Hepatocyte (in vitro differentiated cells): ENCODE measurements around the gene PRKG1. TPM values are rescaled to one million over a fixed set of nuclear protein-coding genes. Genes with fewer than 3 reads are reported as not detected.

ENCODE experiments used
- DNase-seq: peaks from one replicate; pipeline ENCODE4 v3.0.0-alpha.2; 2016; ENCODE audit warnings: low spot score
- H2AFZ ChIP-seq: fragments of 200-600 bp; sonication (generic); 2 replicates; pipeline ENCODE4 v1.6.0; 2016; ENCODE audit warnings: antibody characterized with exemption, mild to moderate bottlenecking
- H3K27ac ChIP-seq: fragments of 200-600 bp; sonication (generic); 2 replicates; pipeline ENCODE4 v1.5.1; 2016; ENCODE audit warnings: mild to moderate bottlenecking
- H3K27me3 ChIP-seq: fragments of 200-600 bp; sonication (generic); 2 replicates; pipeline ENCODE4 v1.6.1; 2016
- H3K36me3 ChIP-seq: fragments of 200-600 bp; sonication (generic); replicated peaks from 2 replicates; pipeline ENCODE4 v1.5.1; 2016; ENCODE audit warnings: low read depth; ENCODE audit not compliant: insufficient read depth
- H3K4me1 ChIP-seq: fragments of 200-600 bp; sonication (generic); 2 replicates; pipeline ENCODE4 v1.5.1; 2016; ENCODE audit warnings: mild to moderate bottlenecking, moderate library complexity; ENCODE audit not compliant: insufficient read depth
- H3K4me2 ChIP-seq: fragments of 200-600 bp; sonication (generic); 2 replicates; pipeline ENCODE4 v1.6.0; 2016
- H3K4me3 ChIP-seq: fragments of 200-600 bp; sonication (generic); 2 replicates; pipeline ENCODE4 v1.5.1; 2016; ENCODE audit warnings: mild to moderate bottlenecking
- H3K79me2 ChIP-seq: fragments of 200-600 bp; sonication (generic); 2 replicates; pipeline ENCODE4 v1.6.0; 2017; ENCODE audit warnings: mild to moderate bottlenecking
- H3K9me2 ChIP-seq: fragments of 200-600 bp; sonication (generic); replicated peaks from 2 replicates; pipeline ENCODE4 v1.6.0; 2017; ENCODE audit warnings: mild to moderate bottlenecking; ENCODE audit not compliant: insufficient read depth
- H3K9me3 ChIP-seq: fragments of 200-600 bp; sonication (generic); 2 replicates; pipeline ENCODE4 v1.5.1; 2016; ENCODE audit warnings: low read depth, mild to moderate bottlenecking
- H4K20me1 ChIP-seq: fragments of 200-600 bp; sonication (generic); 2 replicates; pipeline ENCODE4 v1.6.0; 2016; ENCODE audit warnings: mild to moderate bottlenecking; ENCODE audit not compliant: insufficient read depth, poor library complexity, severe bottlenecking
- CTCF ChIP-seq: fragments of 200-600 bp; sonication (generic); IDR thresholded peaks from 2 replicates; pipeline ENCODE4 v1.5.1; 2016; ENCODE audit warnings: antibody characterized with exemption, mild to moderate bottlenecking; ENCODE audit not compliant: poor library complexity
- EZH2 ChIP-seq: fragments of 200-600 bp; sonication (generic); IDR thresholded peaks from 2 replicates; pipeline ENCODE4 v1.6.1; 2016; ENCODE audit warnings: antibody characterized with exemption, mild to moderate bottlenecking, borderline replicate concordance
- EZH2phosphoT487 ChIP-seq: fragments of 200-600 bp; sonication (generic); IDR thresholded peaks from one replicate; pipeline ENCODE4 v1.6.1; 2018; ENCODE audit warnings: antibody characterized with exemption, mild to moderate bottlenecking, low read depth, moderate library complexity; ENCODE audit not compliant: unreplicated experiment, severe bottlenecking
- WGBS: methylation state at CpG from one replicate; pipeline ENCODE4 v1.1.6; 2016; ENCODE audit warnings: low lambda C conversion rate; ENCODE audit errors: missing lambda C conversion rate; 5-methylcytosine and 5-hydroxymethylcytosine counted together
- polyA plus RNA-seq: library from polyadenylated mRNA; unstranded; fragments of >200 nt; fragmentation: Nextera tagmentation; extraction: Ambion mirVana; gene quantifications from 2 replicates; pipeline ENCODE4 v1.2.1, GENCODE V29; 2016
- total RNA-seq: library from RNA; depleted of rRNA; stranded (reverse); fragments of >200 nt; gene quantifications from 2 replicates; pipeline ENCODE4 v1.2.3, GENCODE V29; 2014

The PRKG1 gene
- total and polyA plus RNA-seq, 2 experiments from 2014 or later = 4.0 to 8.1 TPM

- TF ChIP-seq EZH2phosphoT487 (no peak), CTCF (no peak), EZH2 (no peak)
- Histone ChIP-seq H3K9me2 (no peaks in the 10 kb centered on the region), H3K4me2 (no peak overlapping the region), H3K4me1 (no peaks in the 10 kb centered on the region), H2AFZ (no peak overlapping the region), H3K27me3 (no peaks in the 10 kb centered on the region), H3K79me2 (no peaks in the 10 kb centered on the region), H3K36me3 (no peaks in the 10 kb centered on the region), H4K20me1 (no peaks in the 10 kb centered on the region), H3K9me3 (no peaks in the 10 kb centered on the region), H3K4me3 (no peak overlapping the region), H3K27ac (no peak overlapping the region)
- 76% methylated on average over 2 of the region's 2 CpGs for WGBS
- DNase-seq = no peak
Measured at GRCh38 chr10:51770709-51771108, 696.4 kb downstream of the PRKG1 start.

GRCh38 chr10:51772387-51772786 is 698.1 kb downstream of the PRKG1 start:
- H3K9me3 ChIP-seq = no peaks in the 10 kb centered on the region

GRCh38 chr10:51773681-51774080 is 699.4 kb downstream of the PRKG1 start:
- H3K79me2 ChIP-seq = no peaks in the 10 kb centered on the region
- H3K4me1 ChIP-seq = no peaks in the 10 kb centered on the region
- no peak for TF ChIP-seq EZH2
- no peak for TF ChIP-seq EZH2phosphoT487
- TF ChIP-seq CTCF = no peak
- H4K20me1 ChIP-seq = no peaks in the 10 kb centered on the region
- no peaks in the 10 kb centered on the region for H3K9me3 ChIP-seq
- H3K36me3 ChIP-seq = no peaks in the 10 kb centered on the region
- no peak overlapping the region for H3K27ac ChIP-seq
- DNase-seq = no peak
- H3K27me3 ChIP-seq = no peaks in the 10 kb centered on the region
- no peak overlapping the region for H3K4me3 ChIP-seq
- no peaks in the 10 kb centered on the region for H3K9me2 ChIP-seq
- H3K4me2 ChIP-seq = no peak overlapping the region
- H2AFZ ChIP-seq = no peak overlapping the region

More at GRCh38 chr10:51772387-51772786, 698.1 kb downstream of the PRKG1 start:
- no peaks in the 10 kb centered on the region for H4K20me1 ChIP-seq
- no peak overlapping the region for H3K4me2 ChIP-seq
- no peaks in the 10 kb centered on the region for H3K27me3 ChIP-seq
- H3K4me1 ChIP-seq = no peaks in the 10 kb centered on the region
- H3K36me3 ChIP-seq = no peaks in the 10 kb centered on the region
- H2AFZ ChIP-seq = no peak overlapping the region
- WGBS = 85% methylated on average over 2 of the region's 2 CpGs
- DNase-seq = no peak
- peak overlapping the region; percentile 0 for H3K4me3 ChIP-seq
- H3K79me2 ChIP-seq = no peaks in the 10 kb centered on the region
- H3K9me2 ChIP-seq = no peaks in the 10 kb centered on the region
- TF ChIP-seq CTCF (no peak), EZH2 (no peak), EZH2phosphoT487 (no peak)
- no peak overlapping the region for H3K27ac ChIP-seq

- Histone ChIP-seq H3K27me3 (no peaks in the 10 kb centered on the region), H3K4me1 (no peaks in the 10 kb centered on the region), H3K36me3 (no peaks in the 10 kb centered on the region), H3K4me3 (no peak overlapping the region), H3K27ac (no peak overlapping the region), H3K4me2 (no peak overlapping the region), H3K79me2 (no peaks in the 10 kb centered on the region), H2AFZ (no peak overlapping the region), H4K20me1 (no peaks in the 10 kb centered on the region), H3K9me2 (no peaks in the 10 kb centered on the region), H3K9me3 (no peaks in the 10 kb centered on the region)
- no peak for TF ChIP-seq EZH2phosphoT487
- no peak for TF ChIP-seq EZH2
- TF ChIP-seq CTCF = no peak
- WGBS = 83% methylated on average over 2 of the region's 2 CpGs
- DNase-seq = no peak
Measured at GRCh38 chr10:51783941-51784340, 709.7 kb downstream of the PRKG1 start.
